Tibial nerve (tissue), 3 donors: Measurements from ENCODE around the gene PAFAH1B2.

Experiments used
- CTCF ChIP-seq, 5 experiments: fragments of 200-600 bp in 3 of 5; fragments of 450-650 bp in 2 of 5; sonication (generic) in 3 of 5; IDR thresholded peaks; one replicate each; pipeline ENCODE4 v1.5.1; 2016 to 2019; ENCODE audit warnings: antibody characterized with exemption in 5 of 5, mild to moderate bottlenecking in 3 of 5, moderate library complexity in 2 of 5
- POLR2A ChIP-seq, 2 donors: fragments of 450-650 bp; IDR thresholded peaks; one replicate each; pipeline ENCODE4 v1.6.1; 2017; ENCODE audit warnings: antibody characterized with exemption in 2 of 2, mild to moderate bottlenecking in 2 of 2, moderate library complexity in 2 of 2

- TF ChIP-seq CTCF (IDR thresholded peaks at IDR 0.05) (no peak), POLR2A (IDR thresholded peaks at IDR 0.05) (no peak)
Measured at GRCh38 chr11:117152066-117152465, 8.0 kb downstream of the PAFAH1B2 start.
